Liver (tissue), 3 donors: ENCODE data around the gene RNF19B.

Experiments
- HNF4G ChIP-seq: IDR thresholded peaks from 2 replicates; pipeline ENCODE4 v1.6.1; 2016; ENCODE audit warnings: antibody characterized with exemption
- TAF1 ChIP-seq: conservative IDR thresholded peaks from 2 replicates; pipeline ENCODE4 v1.6.1; 2016; ENCODE audit warnings: antibody characterized with exemption, mild to moderate bottlenecking
- YY1 ChIP-seq: IDR thresholded peaks from 2 replicates; pipeline ENCODE4 v1.6.1; 2016; ENCODE audit warnings: antibody characterized with exemption, mild to moderate bottlenecking
- TF ChIP-seq, protein P1 (sequence below): fragments of 150-350 bp; IDR thresholded peaks from 2 replicates; pipeline ENCODE4 v1.5.1; 2017; ENCODE audit warnings: improper control_type of control experiment, low read depth, low read length; ENCODE audit not compliant: missing input control
- TF ChIP-seq, protein P2 (sequence below): IDR thresholded peaks from 2 replicates; pipeline ENCODE4 v1.6.1; 2016; ENCODE audit warnings: antibody characterized with exemption, mild to moderate bottlenecking
- TF ChIP-seq, protein P3 (sequence below): IDR thresholded peaks from 2 replicates; pipeline ENCODE4 v1.6.1; 2016; ENCODE audit warnings: antibody characterized with exemption
- TF ChIP-seq, protein P4 (sequence below): IDR thresholded peaks from 2 replicates; pipeline ENCODE4 v1.6.1; 2016; ENCODE audit warnings: antibody characterized with exemption
- donor health status: healthy.
- donor health status: healthy.

DNA sequence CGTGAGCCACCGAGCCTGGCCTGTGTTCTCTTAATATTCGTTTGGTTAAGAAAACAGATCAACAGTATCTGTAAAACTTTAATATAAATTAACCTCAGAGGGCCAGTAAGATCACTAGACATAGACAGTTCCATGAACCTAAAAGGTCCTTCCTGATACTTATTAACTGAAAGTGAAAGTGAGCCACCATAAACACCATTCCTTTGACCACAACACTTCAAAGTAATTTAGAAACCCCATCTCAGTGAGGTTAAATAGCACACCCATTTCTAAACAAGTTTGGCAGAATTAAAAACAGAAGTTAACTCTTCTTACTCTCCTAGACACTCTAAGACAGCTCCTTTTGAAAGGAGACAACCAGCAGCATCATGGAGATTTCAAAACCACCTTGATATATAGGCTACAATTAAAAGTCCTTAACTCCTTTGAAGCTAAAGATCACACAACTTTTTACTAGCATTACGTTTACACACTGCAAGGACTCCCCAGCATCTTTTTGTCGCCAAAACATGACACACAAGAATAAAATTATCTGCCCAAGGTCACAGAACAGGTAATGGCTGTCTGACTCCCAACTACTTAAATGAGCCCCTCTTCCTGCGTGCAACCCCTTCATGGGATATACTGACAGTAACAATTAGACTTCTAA is 2.2 kb downstream of the RNF19B start:
- TF ChIP-seq, protein P1, sequence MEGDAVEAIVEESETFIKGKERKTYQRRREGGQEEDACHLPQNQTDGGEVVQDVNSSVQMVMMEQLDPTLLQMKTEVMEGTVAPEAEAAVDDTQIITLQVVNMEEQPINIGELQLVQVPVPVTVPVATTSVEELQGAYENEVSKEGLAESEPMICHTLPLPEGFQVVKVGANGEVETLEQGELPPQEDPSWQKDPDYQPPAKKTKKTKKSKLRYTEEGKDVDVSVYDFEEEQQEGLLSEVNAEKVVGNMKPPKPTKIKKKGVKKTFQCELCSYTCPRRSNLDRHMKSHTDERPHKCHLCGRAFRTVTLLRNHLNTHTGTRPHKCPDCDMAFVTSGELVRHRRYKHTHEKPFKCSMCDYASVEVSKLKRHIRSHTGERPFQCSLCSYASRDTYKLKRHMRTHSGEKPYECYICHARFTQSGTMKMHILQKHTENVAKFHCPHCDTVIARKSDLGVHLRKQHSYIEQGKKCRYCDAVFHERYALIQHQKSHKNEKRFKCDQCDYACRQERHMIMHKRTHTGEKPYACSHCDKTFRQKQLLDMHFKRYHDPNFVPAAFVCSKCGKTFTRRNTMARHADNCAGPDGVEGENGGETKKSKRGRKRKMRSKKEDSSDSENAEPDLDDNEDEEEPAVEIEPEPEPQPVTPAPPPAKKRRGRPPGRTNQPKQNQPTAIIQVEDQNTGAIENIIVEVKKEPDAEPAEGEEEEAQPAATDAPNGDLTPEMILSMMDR = no peak
- TF ChIP-seq, protein P2, sequence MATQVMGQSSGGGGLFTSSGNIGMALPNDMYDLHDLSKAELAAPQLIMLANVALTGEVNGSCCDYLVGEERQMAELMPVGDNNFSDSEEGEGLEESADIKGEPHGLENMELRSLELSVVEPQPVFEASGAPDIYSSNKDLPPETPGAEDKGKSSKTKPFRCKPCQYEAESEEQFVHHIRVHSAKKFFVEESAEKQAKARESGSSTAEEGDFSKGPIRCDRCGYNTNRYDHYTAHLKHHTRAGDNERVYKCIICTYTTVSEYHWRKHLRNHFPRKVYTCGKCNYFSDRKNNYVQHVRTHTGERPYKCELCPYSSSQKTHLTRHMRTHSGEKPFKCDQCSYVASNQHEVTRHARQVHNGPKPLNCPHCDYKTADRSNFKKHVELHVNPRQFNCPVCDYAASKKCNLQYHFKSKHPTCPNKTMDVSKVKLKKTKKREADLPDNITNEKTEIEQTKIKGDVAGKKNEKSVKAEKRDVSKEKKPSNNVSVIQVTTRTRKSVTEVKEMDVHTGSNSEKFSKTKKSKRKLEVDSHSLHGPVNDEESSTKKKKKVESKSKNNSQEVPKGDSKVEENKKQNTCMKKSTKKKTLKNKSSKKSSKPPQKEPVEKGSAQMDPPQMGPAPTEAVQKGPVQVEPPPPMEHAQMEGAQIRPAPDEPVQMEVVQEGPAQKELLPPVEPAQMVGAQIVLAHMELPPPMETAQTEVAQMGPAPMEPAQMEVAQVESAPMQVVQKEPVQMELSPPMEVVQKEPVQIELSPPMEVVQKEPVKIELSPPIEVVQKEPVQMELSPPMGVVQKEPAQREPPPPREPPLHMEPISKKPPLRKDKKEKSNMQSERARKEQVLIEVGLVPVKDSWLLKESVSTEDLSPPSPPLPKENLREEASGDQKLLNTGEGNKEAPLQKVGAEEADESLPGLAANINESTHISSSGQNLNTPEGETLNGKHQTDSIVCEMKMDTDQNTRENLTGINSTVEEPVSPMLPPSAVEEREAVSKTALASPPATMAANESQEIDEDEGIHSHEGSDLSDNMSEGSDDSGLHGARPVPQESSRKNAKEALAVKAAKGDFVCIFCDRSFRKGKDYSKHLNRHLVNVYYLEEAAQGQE = no peak
- TF ChIP-seq HNF4G = no peak
- TF ChIP-seq YY1 = peak; percentile 53
- TF ChIP-seq, protein P3, sequence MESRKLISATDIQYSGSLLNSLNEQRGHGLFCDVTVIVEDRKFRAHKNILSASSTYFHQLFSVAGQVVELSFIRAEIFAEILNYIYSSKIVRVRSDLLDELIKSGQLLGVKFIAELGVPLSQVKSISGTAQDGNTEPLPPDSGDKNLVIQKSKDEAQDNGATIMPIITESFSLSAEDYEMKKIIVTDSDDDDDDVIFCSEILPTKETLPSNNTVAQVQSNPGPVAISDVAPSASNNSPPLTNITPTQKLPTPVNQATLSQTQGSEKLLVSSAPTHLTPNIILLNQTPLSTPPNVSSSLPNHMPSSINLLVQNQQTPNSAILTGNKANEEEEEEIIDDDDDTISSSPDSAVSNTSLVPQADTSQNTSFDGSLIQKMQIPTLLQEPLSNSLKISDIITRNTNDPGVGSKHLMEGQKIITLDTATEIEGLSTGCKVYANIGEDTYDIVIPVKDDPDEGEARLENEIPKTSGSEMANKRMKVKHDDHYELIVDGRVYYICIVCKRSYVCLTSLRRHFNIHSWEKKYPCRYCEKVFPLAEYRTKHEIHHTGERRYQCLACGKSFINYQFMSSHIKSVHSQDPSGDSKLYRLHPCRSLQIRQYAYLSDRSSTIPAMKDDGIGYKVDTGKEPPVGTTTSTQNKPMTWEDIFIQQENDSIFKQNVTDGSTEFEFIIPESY = no peak
- TF ChIP-seq, protein P4, sequence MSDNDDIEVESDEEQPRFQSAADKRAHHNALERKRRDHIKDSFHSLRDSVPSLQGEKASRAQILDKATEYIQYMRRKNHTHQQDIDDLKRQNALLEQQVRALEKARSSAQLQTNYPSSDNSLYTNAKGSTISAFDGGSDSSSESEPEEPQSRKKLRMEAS = no peak
- no peak for TF ChIP-seq TAF1
